Right lobe of liver (tissue), 4 donors: ENCODE results near the gene NEB.

Source experiments
- CTCF ChIP-seq, 4 donors: fragments of 200-600 bp in 3 of 4; fragments of 450-650 bp in 1 of 4; IDR thresholded peaks; one replicate each; pipeline versions ENCODE4 v1.5.1 to v1.8.0; 2016 to 2022; ENCODE audit warnings: antibody characterized with exemption in 4 of 4, mild to moderate bottlenecking in 2 of 4
- POLR2A ChIP-seq: fragments of 450-650 bp; IDR thresholded peaks from one replicate; pipeline ENCODE4 v1.6.1; 2017; ENCODE audit warnings: antibody characterized with exemption, mild to moderate bottlenecking
- donor health status: DM: no; HTN: no; CAD: no.
- donor health status: DM: no; HTN: no; CAD: no.
- donor health status: DM: no; HTN: yes; CAD: no.

- TF ChIP-seq CTCF (IDR thresholded peaks at IDR 0.05) (no peak), POLR2A (no peak)
Observed at GRCh38 chr2:151522556-151522955, 211.7 kb downstream of the NEB start.
